GM23338 (cell line): ENCODE results near the gene MRPS10.

ENCODE experiments used
- CREB1 ChIP-seq: fragments of 250-450 bp; sonication (Bioruptor Pico); IDR thresholded peaks from 2 replicates; pipeline ENCODE4 v1.5.0; 2020; ENCODE audit warnings: low read depth, mild to moderate bottlenecking, moderate library complexity
- EZH2 ChIP-seq: fragments of 200-600 bp; sonication (generic); IDR thresholded peaks from one replicate; pipeline ENCODE4 v1.8.0; 2017; ENCODE audit warnings: antibody characterized with exemption, mild to moderate bottlenecking, low read depth; ENCODE audit not compliant: unreplicated experiment
- EZH2phosphoT487 ChIP-seq: fragments of 200-600 bp; sonication (generic); IDR thresholded peaks from one replicate; pipeline ENCODE4 v1.8.1; 2018; ENCODE audit warnings: antibody characterized with exemption; ENCODE audit not compliant: unreplicated experiment
- JUNB ChIP-seq: IDR thresholded peaks from one replicate; pipeline ENCODE4 v1.6.1; 2016; ENCODE audit warnings: antibody characterized with exemption; ENCODE audit not compliant: unreplicated experiment
- POLR2AphosphoS5 ChIP-seq: IDR thresholded peaks from 2 replicates; pipeline ENCODE4 v1.6.1; 2016; ENCODE audit warnings: antibody characterized with exemption, low read depth
- ZNF114 ChIP-seq: fragments of 250-450 bp; sonication (Bioruptor Pico); IDR thresholded peaks from 2 replicates; pipeline ENCODE4 v1.5.0; 2020; ENCODE audit warnings: mild to moderate bottlenecking, moderate library complexity
- TF ChIP-seq, protein P1 (sequence below), 2 experiments: fragments of 200-600 bp in 1 of 2; sonication (generic) in 1 of 2; conservative IDR thresholded peaks; 2 replicates each; pipeline versions ENCODE4 v1.5.1 to v1.6.1; 2016 to 2017; ENCODE audit warnings: antibody characterized with exemption in 2 of 2, low read depth in 2 of 2, mild to moderate bottlenecking in 2 of 2, moderate library complexity in 1 of 2
- TF ChIP-seq, protein P2 (sequence below): IDR thresholded peaks from one replicate; pipeline ENCODE4 v1.6.1; 2018; ENCODE audit warnings: antibody characterized with exemption; ENCODE audit not compliant: unreplicated experiment
- TF ChIP-seq, protein P3 (sequence below): IDR thresholded peaks from 2 replicates; pipeline ENCODE4 v1.6.1; 2016; ENCODE audit warnings: antibody characterized with exemption
- TF ChIP-seq, protein P4 (sequence below): fragments of 250-450 bp; sonication (Bioruptor Pico); IDR thresholded peaks from 2 replicates; pipeline ENCODE4 v1.5.0; 2020; ENCODE audit warnings: mild to moderate bottlenecking, moderate library complexity

DNA sequence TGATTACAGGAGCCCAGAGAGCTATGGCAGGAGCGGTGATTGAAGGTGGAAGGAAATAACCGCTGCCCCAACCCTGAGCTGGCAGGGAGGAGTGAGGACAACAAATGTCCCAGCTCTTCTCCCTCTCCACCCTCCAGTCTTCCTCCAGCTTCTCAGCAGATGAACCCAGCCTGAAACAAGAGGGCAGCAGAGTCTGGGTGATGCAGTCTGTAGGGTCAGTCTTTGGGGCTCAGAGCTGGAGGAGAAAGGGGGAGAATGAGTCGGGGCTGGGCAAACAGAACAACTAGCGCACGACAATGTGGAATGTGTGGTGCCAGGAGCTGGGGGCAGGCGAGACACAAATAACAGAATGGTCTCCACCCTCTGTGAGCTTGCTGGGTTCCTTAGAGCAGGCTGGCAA lies 49.0 kb downstream of the MRPS10 start:
- TF ChIP-seq, protein P1, sequence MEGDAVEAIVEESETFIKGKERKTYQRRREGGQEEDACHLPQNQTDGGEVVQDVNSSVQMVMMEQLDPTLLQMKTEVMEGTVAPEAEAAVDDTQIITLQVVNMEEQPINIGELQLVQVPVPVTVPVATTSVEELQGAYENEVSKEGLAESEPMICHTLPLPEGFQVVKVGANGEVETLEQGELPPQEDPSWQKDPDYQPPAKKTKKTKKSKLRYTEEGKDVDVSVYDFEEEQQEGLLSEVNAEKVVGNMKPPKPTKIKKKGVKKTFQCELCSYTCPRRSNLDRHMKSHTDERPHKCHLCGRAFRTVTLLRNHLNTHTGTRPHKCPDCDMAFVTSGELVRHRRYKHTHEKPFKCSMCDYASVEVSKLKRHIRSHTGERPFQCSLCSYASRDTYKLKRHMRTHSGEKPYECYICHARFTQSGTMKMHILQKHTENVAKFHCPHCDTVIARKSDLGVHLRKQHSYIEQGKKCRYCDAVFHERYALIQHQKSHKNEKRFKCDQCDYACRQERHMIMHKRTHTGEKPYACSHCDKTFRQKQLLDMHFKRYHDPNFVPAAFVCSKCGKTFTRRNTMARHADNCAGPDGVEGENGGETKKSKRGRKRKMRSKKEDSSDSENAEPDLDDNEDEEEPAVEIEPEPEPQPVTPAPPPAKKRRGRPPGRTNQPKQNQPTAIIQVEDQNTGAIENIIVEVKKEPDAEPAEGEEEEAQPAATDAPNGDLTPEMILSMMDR (conservative IDR thresholded peaks at IDR 0.05; ENCODE audit: low read depth in 2 of 2): peak in 1 of 2 experiments; percentile 49; a peak in 2 of 4 replicates
- TF ChIP-seq, protein P2, sequence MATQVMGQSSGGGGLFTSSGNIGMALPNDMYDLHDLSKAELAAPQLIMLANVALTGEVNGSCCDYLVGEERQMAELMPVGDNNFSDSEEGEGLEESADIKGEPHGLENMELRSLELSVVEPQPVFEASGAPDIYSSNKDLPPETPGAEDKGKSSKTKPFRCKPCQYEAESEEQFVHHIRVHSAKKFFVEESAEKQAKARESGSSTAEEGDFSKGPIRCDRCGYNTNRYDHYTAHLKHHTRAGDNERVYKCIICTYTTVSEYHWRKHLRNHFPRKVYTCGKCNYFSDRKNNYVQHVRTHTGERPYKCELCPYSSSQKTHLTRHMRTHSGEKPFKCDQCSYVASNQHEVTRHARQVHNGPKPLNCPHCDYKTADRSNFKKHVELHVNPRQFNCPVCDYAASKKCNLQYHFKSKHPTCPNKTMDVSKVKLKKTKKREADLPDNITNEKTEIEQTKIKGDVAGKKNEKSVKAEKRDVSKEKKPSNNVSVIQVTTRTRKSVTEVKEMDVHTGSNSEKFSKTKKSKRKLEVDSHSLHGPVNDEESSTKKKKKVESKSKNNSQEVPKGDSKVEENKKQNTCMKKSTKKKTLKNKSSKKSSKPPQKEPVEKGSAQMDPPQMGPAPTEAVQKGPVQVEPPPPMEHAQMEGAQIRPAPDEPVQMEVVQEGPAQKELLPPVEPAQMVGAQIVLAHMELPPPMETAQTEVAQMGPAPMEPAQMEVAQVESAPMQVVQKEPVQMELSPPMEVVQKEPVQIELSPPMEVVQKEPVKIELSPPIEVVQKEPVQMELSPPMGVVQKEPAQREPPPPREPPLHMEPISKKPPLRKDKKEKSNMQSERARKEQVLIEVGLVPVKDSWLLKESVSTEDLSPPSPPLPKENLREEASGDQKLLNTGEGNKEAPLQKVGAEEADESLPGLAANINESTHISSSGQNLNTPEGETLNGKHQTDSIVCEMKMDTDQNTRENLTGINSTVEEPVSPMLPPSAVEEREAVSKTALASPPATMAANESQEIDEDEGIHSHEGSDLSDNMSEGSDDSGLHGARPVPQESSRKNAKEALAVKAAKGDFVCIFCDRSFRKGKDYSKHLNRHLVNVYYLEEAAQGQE: no peak
- TF ChIP-seq EZH2 (no peak), EZH2phosphoT487 (no peak), POLR2AphosphoS5 (no peak), JUNB (no peak), CREB1 (CRISPR knock-in tag) (no peak), ZNF114 (CRISPR knock-in tag) (no peak)
- TF ChIP-seq, protein P3, sequence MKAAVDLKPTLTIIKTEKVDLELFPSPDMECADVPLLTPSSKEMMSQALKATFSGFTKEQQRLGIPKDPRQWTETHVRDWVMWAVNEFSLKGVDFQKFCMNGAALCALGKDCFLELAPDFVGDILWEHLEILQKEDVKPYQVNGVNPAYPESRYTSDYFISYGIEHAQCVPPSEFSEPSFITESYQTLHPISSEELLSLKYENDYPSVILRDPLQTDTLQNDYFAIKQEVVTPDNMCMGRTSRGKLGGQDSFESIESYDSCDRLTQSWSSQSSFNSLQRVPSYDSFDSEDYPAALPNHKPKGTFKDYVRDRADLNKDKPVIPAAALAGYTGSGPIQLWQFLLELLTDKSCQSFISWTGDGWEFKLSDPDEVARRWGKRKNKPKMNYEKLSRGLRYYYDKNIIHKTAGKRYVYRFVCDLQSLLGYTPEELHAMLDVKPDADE: no peak
- TF ChIP-seq, protein P4, sequence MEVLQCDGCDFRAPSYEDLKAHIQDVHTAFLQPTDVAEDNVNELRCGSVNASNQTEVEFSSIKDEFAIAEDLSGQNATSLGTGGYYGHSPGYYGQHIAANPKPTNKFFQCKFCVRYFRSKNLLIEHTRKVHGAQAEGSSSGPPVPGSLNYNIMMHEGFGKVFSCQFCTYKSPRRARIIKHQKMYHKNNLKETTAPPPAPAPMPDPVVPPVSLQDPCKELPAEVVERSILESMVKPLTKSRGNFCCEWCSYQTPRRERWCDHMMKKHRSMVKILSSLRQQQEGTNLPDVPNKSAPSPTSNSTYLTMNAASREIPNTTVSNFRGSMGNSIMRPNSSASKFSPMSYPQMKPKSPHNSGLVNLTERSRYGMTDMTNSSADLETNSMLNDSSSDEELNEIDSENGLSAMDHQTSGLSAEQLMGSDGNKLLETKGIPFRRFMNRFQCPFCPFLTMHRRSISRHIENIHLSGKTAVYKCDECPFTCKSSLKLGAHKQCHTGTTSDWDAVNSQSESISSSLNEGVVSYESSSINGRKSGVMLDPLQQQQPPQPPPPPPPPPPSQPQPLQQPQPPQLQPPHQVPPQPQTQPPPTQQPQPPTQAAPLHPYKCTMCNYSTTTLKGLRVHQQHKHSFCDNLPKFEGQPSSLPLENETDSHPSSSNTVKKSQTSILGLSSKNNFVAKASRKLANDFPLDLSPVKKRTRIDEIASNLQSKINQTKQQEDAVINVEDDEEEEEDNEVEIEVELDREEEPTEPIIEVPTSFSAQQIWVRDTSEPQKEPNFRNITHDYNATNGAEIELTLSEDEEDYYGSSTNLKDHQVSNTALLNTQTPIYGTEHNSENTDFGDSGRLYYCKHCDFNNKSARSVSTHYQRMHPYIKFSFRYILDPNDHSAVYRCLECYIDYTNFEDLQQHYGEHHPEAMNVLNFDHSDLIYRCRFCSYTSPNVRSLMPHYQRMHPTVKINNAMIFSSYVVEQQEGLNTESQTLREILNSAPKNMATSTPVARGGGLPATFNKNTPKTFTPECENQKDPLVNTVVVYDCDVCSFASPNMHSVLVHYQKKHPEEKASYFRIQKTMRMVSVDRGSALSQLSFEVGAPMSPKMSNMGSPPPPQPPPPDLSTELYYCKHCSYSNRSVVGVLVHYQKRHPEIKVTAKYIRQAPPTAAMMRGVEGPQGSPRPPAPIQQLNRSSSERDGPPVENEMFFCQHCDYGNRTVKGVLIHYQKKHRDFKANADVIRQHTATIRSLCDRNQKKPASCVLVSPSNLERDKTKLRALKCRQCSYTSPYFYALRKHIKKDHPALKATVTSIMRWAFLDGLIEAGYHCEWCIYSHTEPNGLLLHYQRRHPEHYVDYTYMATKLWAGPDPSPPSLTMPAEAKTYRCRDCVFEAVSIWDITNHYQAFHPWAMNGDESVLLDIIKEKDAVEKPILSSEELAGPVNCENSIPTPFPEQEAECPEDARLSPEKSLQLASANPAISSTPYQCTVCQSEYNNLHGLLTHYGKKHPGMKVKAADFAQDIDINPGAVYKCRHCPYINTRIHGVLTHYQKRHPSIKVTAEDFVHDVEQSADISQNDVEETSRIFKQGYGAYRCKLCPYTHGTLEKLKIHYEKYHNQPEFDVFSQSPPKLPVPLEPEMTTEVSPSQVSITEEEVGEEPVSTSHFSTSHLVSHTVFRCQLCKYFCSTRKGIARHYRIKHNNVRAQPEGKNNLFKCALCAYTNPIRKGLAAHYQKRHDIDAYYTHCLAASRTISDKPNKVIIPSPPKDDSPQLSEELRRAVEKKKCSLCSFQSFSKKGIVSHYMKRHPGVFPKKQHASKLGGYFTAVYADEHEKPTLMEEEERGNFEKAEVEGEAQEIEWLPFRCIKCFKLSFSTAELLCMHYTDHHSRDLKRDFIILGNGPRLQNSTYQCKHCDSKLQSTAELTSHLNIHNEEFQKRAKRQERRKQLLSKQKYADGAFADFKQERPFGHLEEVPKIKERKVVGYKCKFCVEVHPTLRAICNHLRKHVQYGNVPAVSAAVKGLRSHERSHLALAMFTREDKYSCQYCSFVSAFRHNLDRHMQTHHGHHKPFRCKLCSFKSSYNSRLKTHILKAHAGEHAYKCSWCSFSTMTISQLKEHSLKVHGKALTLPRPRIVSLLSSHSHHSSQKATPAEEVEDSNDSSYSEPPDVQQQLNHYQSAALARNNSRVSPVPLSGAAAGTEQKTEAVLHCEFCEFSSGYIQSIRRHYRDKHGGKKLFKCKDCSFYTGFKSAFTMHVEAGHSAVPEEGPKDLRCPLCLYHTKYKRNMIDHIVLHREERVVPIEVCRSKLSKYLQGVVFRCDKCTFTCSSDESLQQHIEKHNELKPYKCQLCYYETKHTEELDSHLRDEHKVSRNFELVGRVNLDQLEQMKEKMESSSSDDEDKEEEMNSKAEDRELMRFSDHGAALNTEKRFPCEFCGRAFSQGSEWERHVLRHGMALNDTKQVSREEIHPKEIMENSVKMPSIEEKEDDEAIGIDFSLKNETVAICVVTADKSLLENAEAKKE: no peak
